ENCODE results near the gene PCDH9.

Gene PCDH9

DNA sequence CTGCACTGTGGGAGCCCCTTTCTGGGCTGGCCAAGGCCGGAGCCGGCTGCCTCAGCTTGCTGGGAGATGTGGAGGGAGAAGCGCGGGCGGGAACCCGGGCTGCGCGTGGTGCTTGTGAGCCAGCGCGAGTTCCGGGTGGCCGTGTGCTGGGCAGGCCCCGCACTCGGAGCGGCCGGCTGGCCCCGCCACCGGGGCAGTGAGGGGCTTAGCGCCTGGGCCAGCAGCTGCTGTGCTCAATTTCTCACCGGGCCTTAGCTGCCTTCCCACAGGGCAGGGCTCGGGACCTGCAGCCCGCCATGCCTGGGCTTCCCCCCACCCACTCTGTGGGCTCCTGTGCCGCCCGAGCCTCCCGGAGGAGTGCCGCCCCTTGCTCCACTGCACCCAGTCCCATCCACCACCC lies 669.1 kb downstream of the PCDH9 start:
- TF ChIP-seq CTCF (IDR thresholded peaks at IDR 0.05; ENCODE audit: extremely low read depth, missing control alignments) = no peak
- DNase-seq (ENCODE audit: low spot score) = no peak

DNA sequence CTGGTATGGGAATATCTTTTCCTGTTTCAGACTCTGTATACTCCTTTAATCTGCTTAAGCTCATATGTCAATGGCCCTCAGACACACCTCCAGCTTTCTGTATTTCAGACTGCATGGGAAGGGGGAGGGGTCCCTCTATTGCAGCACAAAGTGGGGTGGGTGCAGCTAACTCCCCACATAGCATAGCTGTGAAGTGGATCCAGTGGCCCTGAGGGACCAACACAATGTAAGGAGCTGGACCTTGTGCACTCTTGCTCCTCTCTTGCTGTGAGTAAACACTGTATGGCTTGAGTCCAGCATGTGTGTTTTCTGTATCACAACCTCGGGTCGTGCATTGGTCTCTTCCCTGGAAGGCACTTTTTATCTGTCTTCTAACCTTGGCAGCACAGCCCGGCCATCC lies 669.9 kb downstream of the PCDH9 start:
- TF ChIP-seq CTCF (IDR thresholded peaks at IDR 0.05; ENCODE audit: extremely low read depth, missing control alignments) = no peak
- DNase-seq (ENCODE audit: low spot score) = no peak

GRCh38 chr13:66559093-66559492 lies 671.0 kb downstream of the PCDH9 start:
- no peak for DNase-seq (ENCODE audit: low spot score)
- TF ChIP-seq CTCF (IDR thresholded peaks at IDR 0.05; ENCODE audit: extremely low read depth, missing control alignments) = no peak

- no peak for DNase-seq (ENCODE audit: low spot score)
- no peak for TF ChIP-seq CTCF (IDR thresholded peaks at IDR 0.05; ENCODE audit: extremely low read depth, missing control alignments)
Measured at GRCh38 chr13:66558506-66558905, 671.6 kb downstream of the PCDH9 start.

GRCh38 chr13:66557357-66557756 lies 672.8 kb downstream of the PCDH9 start:
- TF ChIP-seq CTCF (IDR thresholded peaks at IDR 0.05; ENCODE audit: extremely low read depth, missing control alignments) = no peak
- DNase-seq (ENCODE audit: low spot score) = no peak

- no peak for DNase-seq (ENCODE audit: low spot score)
- TF ChIP-seq CTCF (IDR thresholded peaks at IDR 0.05; ENCODE audit: extremely low read depth, missing control alignments) = no peak
Measured at GRCh38 chr13:66556306-66556705, 673.8 kb downstream of the PCDH9 start.

DNA sequence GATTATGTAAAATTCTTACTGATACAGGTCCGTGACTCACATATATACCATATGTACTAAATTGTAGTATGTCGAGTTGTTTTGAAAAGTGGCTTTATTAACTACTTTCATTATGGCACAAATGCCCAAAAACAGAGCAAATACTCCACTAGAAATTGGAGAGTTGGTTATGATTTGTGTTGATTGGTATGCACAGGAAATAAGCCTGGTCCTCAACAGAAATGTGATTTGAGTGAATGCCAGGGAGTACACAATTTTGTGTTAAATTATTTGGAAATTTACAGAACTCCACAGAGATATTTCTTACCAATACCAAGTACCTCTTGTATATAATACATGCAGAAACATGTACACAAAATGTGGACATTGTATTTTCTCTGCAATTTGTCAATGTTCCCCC lies 676.7 kb downstream of the PCDH9 start:
- no peak for TF ChIP-seq CTCF (IDR thresholded peaks at IDR 0.05; ENCODE audit: extremely low read depth, missing control alignments)
- DNase-seq (ENCODE audit: low spot score) = no peak

Data from GM20000 (cell line).